ENCODE data around the gene OCA2.

- TF ChIP-seq EZH2 (IDR thresholded peaks at IDR 0.05; ENCODE audit: insufficient read depth, poor library complexity, severe bottlenecking) (no peak), EZH2phosphoT487 (IDR thresholded peaks at IDR 0.05; ENCODE audit: insufficient read depth, low read depth) (no peak)
Measured at GRCh38 chr15:28098766-28099554, at the start of gene OCA2.

Data from GM23248 (cell line).